Left colon (tissue), 2 donors: Measurements from ENCODE around the gene ADGRD2. TPM values are rescaled to one million over a fixed set of nuclear protein-coding genes. Genes with fewer than 3 reads are reported as not detected.
"Not testable (repeated sequence)": the region's sequence is repeated elsewhere in the genome, so short reads cannot be mapped to it uniquely, and the experiment has no call there.

Experiments used
- ATAC-seq: fragments of 200-7000 bp; cut with Tn5 transposase; one replicate; pipeline ENCODE4 v1.9.1; 2020; ENCODE audit warnings: mild to moderate bottlenecking, moderate library complexity
- DNase-seq, 2 donors: peaks; one replicate each; pipeline ENCODE4 v3.0.0-alpha.2; 2020
- intact Hi-C, 2 donors: fragments of 100-400 bp; cut with DNase I in 1 of 2; cut with micrococcal nuclease in 1 of 2; formaldehyde crosslinking; loops; one replicate each; pipeline versions ENCODE4 v1.11.2 to v1.14.0; 2022; cut with DNase I, micrococcal nuclease
- long read RNA-seq: library from polyadenylated mRNA; unstranded; transcript quantifications from one replicate; pipeline ENCODE4 v2.0.0, GENCODE V29; 2021
- total RNA-seq, 2 donors: library from RNA; stranded (reverse); fragmentation: NEBNext Ultra II Directional; extraction: Animal tissue kit (Norgen Biotek cat#: 25700); gene quantifications; one replicate each; pipeline ENCODE4 v1.2.1, GENCODE V29; 2021
- donor health status: DM: no; HTN: no; CAD: no.
- donor health status: DM: yes; HTN: yes; CAD: no.

The ADGRD2 gene
- not detected for total RNA-seq
- long read RNA-seq, result 0 reads

GRCh38 chr9:124450241-124450924 is at the start of gene ADGRD2:
TSS of gene ADGRD2 (plus strand) at chr9:124450451. CDS start at chr9:124451667, 1,216 bp downstream.
- no peak for ATAC-seq
- no peak for DNase-seq
- intact Hi-C loops, result no loop called here

- no peak for ATAC-seq
- intact Hi-C loops, result no loop called here
- DNase-seq, result no peak
Observed at GRCh38 chr9:124403246-124403645, 47.0 kb upstream of the ADGRD2 start.

GRCh38 chr9:124409410-124409809 is 40.8 kb upstream of the ADGRD2 start:
- intact Hi-C loops, result no loop called here
- DNase-seq (no peak), ATAC-seq (peak; percentile 48)

GRCh38 chr9:124410321-124410913 is 39.8 kb upstream of the ADGRD2 start:
- intact Hi-C loops, result no loop called here
- no peak for ATAC-seq
- DNase-seq, result no peak

GRCh38 chr9:124411514-124412227 is 38.6 kb upstream of the ADGRD2 start:
- intact Hi-C loops, result no loop called here

GRCh38 chr9:124412228-124412575 is 38.0 kb upstream of the ADGRD2 start:
- ATAC-seq, result no peak
- DNase-seq, result no peak
- intact Hi-C loops, result no loop called here

More at GRCh38 chr9:124411514-124412227, 38.6 kb upstream of the ADGRD2 start:
- no peak for DNase-seq
- ATAC-seq, result no peak

GRCh38 chr9:124414612-124415011 is 35.6 kb upstream of the ADGRD2 start:
- DNase-seq (no peak), ATAC-seq (no peak)
- intact Hi-C loops, result no loop called here

GRCh38 chr9:124415102-124415851 is 35.0 kb upstream of the ADGRD2 start, which contains the start of gene PSMB7:
TSS of gene PSMB7 (minus strand) at chr9:124415442. CDS start at chr9:124415425, 17 bp downstream.
- intact Hi-C loops, result no loop called here
- DNase-seq (peak; percentile 94 to 98), ATAC-seq (peak; percentile 96)

GRCh38 chr9:124415852-124416484 is 34.3 kb upstream of the ADGRD2 start:
- intact Hi-C loops, result no loop called here
- ATAC-seq, result no peak
- no peak for DNase-seq

GRCh38 chr9:124419832-124420489 is 30.3 kb upstream of the ADGRD2 start:
- intact Hi-C loops, result no loop called here
- no peak for DNase-seq

GRCh38 chr9:124420991-124421543 is 29.2 kb upstream of the ADGRD2 start:
- intact Hi-C loops, result no loop called here
- DNase-seq (no peak), ATAC-seq (no peak)

More at GRCh38 chr9:124419832-124420489, 30.3 kb upstream of the ADGRD2 start:
- peak; percentile 1 for ATAC-seq

GRCh38 chr9:124423155-124423554 is 27.1 kb upstream of the ADGRD2 start:
- no peak for ATAC-seq
- no peak for DNase-seq
- intact Hi-C loops, result no loop called here

- ATAC-seq (no peak), DNase-seq (no peak)
- intact Hi-C loops, result no loop called here
Observed at GRCh38 chr9:124423591-124423990, 26.7 kb upstream of the ADGRD2 start.

- intact Hi-C loops, DNase-seq, ATAC-seq: not testable (repeated sequence)
Observed at GRCh38 chr9:124425733-124426132, 24.5 kb upstream of the ADGRD2 start.

- ATAC-seq (no peak), DNase-seq (no peak)
- intact Hi-C loops, result no loop called here
Observed at GRCh38 chr9:124426361-124426760, 23.9 kb upstream of the ADGRD2 start.

- DNase-seq, result peak in 1 of 2 donors; percentile 6
- intact Hi-C loops, result no loop called here
- ATAC-seq, result no peak
Observed at GRCh38 chr9:124427281-124427680, 23.0 kb upstream of the ADGRD2 start.

GRCh38 chr9:124428751-124429529 is 21.3 kb upstream of the ADGRD2 start:
- intact Hi-C loops, result no loop called here
- ATAC-seq (peak; percentile 21), DNase-seq (peak in 1 of 2 donors; percentile 24)
